Parathyroid adenoma (tissue), 2 donors: ENCODE results near the gene UGT2B10.

Source experiments
- H2AFZ ChIP-seq: fragments of 300-600 bp; sonication (generic); one replicate; pipeline ENCODE4 v1.7.0; 2017; ENCODE audit warnings: antibody characterized with exemption, mild to moderate bottlenecking
- H3K27ac ChIP-seq: fragments of 300-600 bp; sonication (generic); one replicate; pipeline ENCODE4 v1.7.0; 2017
- H3K27me3 ChIP-seq: fragments of 300-600 bp; sonication (generic); one replicate; pipeline ENCODE4 v1.7.0; 2017; ENCODE audit warnings: low read length; ENCODE audit not compliant: control insufficient read depth, insufficient read depth
- H3K36me3 ChIP-seq: fragments of 300-600 bp; sonication (generic); one replicate; pipeline ENCODE4 v1.7.0; 2017; ENCODE audit warnings: low read length; ENCODE audit not compliant: control insufficient read depth, insufficient read depth
- H3K4me1 ChIP-seq: fragments of 300-600 bp; sonication (generic); one replicate; pipeline ENCODE4 v1.7.0; 2017; ENCODE audit warnings: control low read depth
- H3K4me2 ChIP-seq: fragments of 300-600 bp; sonication (generic); one replicate; pipeline ENCODE4 v1.7.0; 2017; ENCODE audit warnings: low read length
- H3K4me3 ChIP-seq: fragments of 300-600 bp; sonication (generic); one replicate; pipeline ENCODE4 v1.7.0; 2017; ENCODE audit warnings: low read depth, low read length
- H3K79me2 ChIP-seq: fragments of 300-600 bp; sonication (generic); one replicate; pipeline ENCODE4 v1.7.0; 2017; ENCODE audit warnings: control low read depth
- H3K9ac ChIP-seq: fragments of 300-600 bp; sonication (generic); one replicate; pipeline ENCODE4 v1.7.0; 2017; ENCODE audit warnings: mild to moderate bottlenecking
- H3K9me3 ChIP-seq: fragments of 300-600 bp; sonication (generic); one replicate; pipeline ENCODE4 v1.7.0; 2017; ENCODE audit warnings: low read length; ENCODE audit not compliant: control insufficient read depth
- TF ChIP-seq, protein P1 (sequence below): fragments of 300-600 bp; sonication (generic); IDR thresholded peaks from one replicate; pipeline ENCODE4 v1.7.0; 2017; ENCODE audit warnings: antibody characterized with exemption, mild to moderate bottlenecking
- donor health status: primary hyperparathyroidism.

The UGT2B10 gene

DNA sequence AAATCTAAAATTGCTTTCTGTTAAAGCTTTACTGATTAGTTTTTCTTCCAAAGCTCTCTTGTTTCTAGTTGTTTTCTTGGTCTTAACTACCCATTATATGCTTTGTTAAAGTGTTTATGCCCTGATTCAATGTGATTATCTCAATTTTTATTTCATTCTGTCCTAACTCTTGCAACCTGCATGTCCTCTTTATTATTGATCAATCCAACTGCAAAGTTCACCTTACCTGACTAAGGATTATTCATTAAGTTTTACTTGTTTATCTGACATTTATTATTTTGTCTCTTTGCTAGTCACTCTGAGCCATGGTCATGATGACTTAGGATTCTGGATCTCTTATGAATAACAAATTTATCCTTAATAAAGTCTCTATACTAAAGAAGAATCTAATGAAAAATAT is 15.8 kb downstream of the UGT2B10 start:
- H3K4me2 ChIP-seq, result no peak overlapping the region
- TF ChIP-seq, protein P1, sequence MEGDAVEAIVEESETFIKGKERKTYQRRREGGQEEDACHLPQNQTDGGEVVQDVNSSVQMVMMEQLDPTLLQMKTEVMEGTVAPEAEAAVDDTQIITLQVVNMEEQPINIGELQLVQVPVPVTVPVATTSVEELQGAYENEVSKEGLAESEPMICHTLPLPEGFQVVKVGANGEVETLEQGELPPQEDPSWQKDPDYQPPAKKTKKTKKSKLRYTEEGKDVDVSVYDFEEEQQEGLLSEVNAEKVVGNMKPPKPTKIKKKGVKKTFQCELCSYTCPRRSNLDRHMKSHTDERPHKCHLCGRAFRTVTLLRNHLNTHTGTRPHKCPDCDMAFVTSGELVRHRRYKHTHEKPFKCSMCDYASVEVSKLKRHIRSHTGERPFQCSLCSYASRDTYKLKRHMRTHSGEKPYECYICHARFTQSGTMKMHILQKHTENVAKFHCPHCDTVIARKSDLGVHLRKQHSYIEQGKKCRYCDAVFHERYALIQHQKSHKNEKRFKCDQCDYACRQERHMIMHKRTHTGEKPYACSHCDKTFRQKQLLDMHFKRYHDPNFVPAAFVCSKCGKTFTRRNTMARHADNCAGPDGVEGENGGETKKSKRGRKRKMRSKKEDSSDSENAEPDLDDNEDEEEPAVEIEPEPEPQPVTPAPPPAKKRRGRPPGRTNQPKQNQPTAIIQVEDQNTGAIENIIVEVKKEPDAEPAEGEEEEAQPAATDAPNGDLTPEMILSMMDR, result no peak
- H3K36me3 ChIP-seq, result no peaks in the 10 kb centered on the region
- no peak overlapping the region for H3K4me3 ChIP-seq
- H3K27ac ChIP-seq, result no peak overlapping the region
- no peaks in the 10 kb centered on the region for H3K79me2 ChIP-seq
- no peak overlapping the region for H3K9ac ChIP-seq
- H3K27me3 ChIP-seq, result no peaks in the 10 kb centered on the region
- H3K9me3 ChIP-seq, result no peaks in the 10 kb centered on the region
- no peaks in the 10 kb centered on the region for H3K4me1 ChIP-seq
- H2AFZ ChIP-seq, result no peak overlapping the region

DNA sequence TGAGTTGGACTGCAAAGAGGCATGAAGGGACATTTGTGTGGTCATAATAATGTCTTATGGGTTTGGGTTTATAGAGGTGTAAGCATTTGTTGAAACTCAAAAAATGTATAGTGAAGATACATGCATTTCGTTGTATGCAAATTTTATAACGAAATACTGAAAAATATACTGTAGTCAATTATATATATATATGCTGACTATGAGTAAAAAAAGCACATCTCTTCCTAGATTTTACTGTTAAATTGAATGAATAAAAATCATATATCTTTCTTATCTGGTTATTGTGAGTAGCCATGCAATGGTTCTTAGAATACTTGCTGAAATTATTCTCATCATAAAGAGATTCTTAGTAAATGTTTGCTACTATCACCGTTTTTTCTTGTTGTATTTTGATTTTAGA is 34.5 kb downstream of the UGT2B10 start:
- Histone ChIP-seq H3K79me2 (no peaks in the 10 kb centered on the region), H3K27me3 (no peaks in the 10 kb centered on the region), H3K9ac (no peak overlapping the region), H3K36me3 (no peaks in the 10 kb centered on the region), H2AFZ (no peak overlapping the region), H3K4me3 (no peak overlapping the region), H3K9me3 (no peaks in the 10 kb centered on the region), H3K4me2 (no peak overlapping the region), H3K4me1 (no peaks in the 10 kb centered on the region), H3K27ac (no peak overlapping the region)
- TF ChIP-seq, protein P1, result no peak

DNA sequence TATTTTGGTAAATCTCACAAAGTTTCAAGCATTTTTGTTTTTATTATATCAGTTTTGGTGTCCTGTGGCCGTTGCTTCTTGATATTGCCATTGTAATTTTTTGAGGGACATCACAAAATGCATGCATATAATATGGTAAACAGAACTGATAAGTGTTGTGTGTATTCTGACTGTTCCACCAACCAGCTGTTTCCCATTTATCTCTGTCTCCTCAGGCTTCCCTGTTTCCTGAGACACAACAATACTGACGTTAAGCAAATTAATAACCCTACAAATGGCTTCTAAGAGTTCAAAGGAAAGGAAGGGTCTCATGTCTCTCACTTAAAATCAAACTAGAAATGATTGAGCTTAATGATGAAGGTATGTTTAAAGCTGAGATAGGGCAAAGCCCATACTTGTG is 40.0 kb downstream of the UGT2B10 start:
- Histone ChIP-seq H3K79me2 (no peaks in the 10 kb centered on the region), H3K4me3 (no peak overlapping the region), H3K9ac (no peak overlapping the region), H3K27ac (no peak overlapping the region), H3K27me3 (no peaks in the 10 kb centered on the region), H3K36me3 (no peaks in the 10 kb centered on the region), H3K9me3 (no peaks in the 10 kb centered on the region), H3K4me1 (no peaks in the 10 kb centered on the region), H3K4me2 (no peak overlapping the region), H2AFZ (no peak overlapping the region)
- TF ChIP-seq, protein P1, result no peak

DNA sequence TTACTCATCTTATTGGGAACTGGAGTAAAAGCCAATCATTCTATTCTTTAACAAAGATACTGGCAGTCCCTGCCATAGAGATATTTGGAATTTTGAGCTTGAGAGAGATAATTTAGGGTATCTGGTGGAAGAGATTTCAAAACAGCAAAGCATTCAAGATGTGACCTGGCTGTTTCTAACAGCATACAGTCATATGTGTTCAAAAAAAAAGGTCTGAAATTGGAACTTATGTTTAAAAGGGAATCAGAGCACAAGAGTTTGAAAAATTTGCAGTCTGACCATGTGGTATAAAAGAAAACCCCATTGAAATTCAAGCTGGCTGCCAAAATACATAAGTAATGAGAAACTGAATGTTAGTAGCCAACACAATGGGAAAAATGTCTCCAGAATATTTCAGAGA is 42.2 kb downstream of the UGT2B10 start:
- Histone ChIP-seq H3K36me3 (no peaks in the 10 kb centered on the region), H3K4me2 (no peak overlapping the region), H3K79me2 (no peaks in the 10 kb centered on the region), H3K9ac (no peak overlapping the region), H3K4me1 (no peaks in the 10 kb centered on the region), H3K4me3 (no peak overlapping the region), H2AFZ (no peak overlapping the region), H3K27ac (no peak overlapping the region), H3K27me3 (no peaks in the 10 kb centered on the region), H3K9me3 (no peaks in the 10 kb centered on the region)
- TF ChIP-seq, protein P1, result no peak

DNA sequence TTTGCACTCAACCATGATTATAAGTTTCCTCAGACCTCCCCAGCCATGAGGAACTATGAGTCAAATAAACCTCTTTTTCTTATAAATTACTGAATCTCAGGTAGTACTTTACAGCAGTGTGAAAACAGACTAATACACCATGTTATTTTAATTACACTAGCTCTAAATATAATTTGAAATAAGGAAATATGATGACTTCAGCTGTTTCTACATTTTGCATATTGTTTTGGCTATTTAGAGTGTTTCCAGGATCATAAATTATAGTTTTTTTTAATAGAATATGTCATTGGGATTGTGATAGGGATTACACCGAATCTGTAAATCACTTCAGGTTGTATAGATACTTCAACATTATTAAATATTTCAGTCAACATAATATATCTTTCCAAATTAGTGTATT is 43.9 kb downstream of the UGT2B10 start:
- no peaks in the 10 kb centered on the region for H3K36me3 ChIP-seq
- H3K9me3 ChIP-seq, result no peaks in the 10 kb centered on the region
- H3K27me3 ChIP-seq, result no peaks in the 10 kb centered on the region
- no peak overlapping the region for H2AFZ ChIP-seq
- no peak overlapping the region for H3K4me2 ChIP-seq
- no peak overlapping the region for H3K27ac ChIP-seq
- no peaks in the 10 kb centered on the region for H3K4me1 ChIP-seq
- no peaks in the 10 kb centered on the region for H3K79me2 ChIP-seq
- H3K4me3 ChIP-seq, result no peak overlapping the region
- no peak overlapping the region for H3K9ac ChIP-seq
- TF ChIP-seq, protein P1, result no peak
